IMR-90 (cell line): Measurements from ENCODE around the gene TMEM26. TPM values are rescaled to one million over a fixed set of nuclear protein-coding genes. Genes with fewer than 3 reads are reported as not detected.
"Not testable (repeated sequence)": the region's sequence is repeated elsewhere in the genome, so short reads cannot be mapped to it uniquely, and the experiment has no call there.

ENCODE experiments used
- ATAC-seq: fragments of 200-7000 bp; cut with Tn5 transposase; 2 replicates; pipeline ENCODE4 v1.9.1; 2020; ENCODE audit warnings: low read depth, mild to moderate bottlenecking, moderate library complexity
- BruUV-seq: library from RNA; stranded (reverse); fragments of 400-500 nt; replicated peaks from 2 replicates; lab custom pipeline; 2021; lab: Mats Ljungman, UMichigan
- CTCF ChIA-PET: fragments of 300-600 bp; formaldehyde crosslinking; extraction: SDS; loops from one replicate; lab custom pipeline; 2021; ENCODE audit warnings: antibody characterized with exemption; lab: Yijun Ruan, JAX
- POLR2A ChIA-PET: fragments of 300-600 bp; sonication (Branson Sonifier 250); formaldehyde crosslinking; loops from one replicate; lab custom pipeline; 2022; ENCODE audit warnings: antibody characterized with exemption; ENCODE audit not compliant: unreplicated experiment; lab: Charles Lee
- DNase-seq: peaks from one replicate; pipeline ENCODE4 v3.0.0; 2013
- H2AFZ ChIP-seq: replicated peaks from 2 replicates; pipeline ENCODE3; 2013; ENCODE audit warnings: low read length, mild to moderate bottlenecking; ENCODE audit not compliant: poor library complexity
- H2AK5ac ChIP-seq: 2 replicates; pipeline ENCODE4 v1.6.1; 2013; ENCODE audit warnings: low read depth, low read length, inconsistent platforms
- H2AK9ac ChIP-seq: replicated peaks from 2 replicates; pipeline ENCODE3; 2013; ENCODE audit warnings: mild to moderate bottlenecking, low read depth, low read length, moderate library complexity; ENCODE audit not compliant: poor library complexity
- H2BK120ac ChIP-seq: 2 replicates; pipeline ENCODE4 v1.6.1; 2013; ENCODE audit warnings: low read depth, low read length, inconsistent platforms
- H2BK15ac ChIP-seq: 3 replicates; pipeline ENCODE4 v1.6.1; 2013; ENCODE audit warnings: low read depth, low read length, inconsistent platforms
- H2BK20ac ChIP-seq: 2 replicates; pipeline ENCODE4 v1.6.1; 2013; ENCODE audit warnings: low read depth, mild to moderate bottlenecking, inconsistent platforms, low read length, moderate library complexity
- H2BK5ac ChIP-seq: 2 replicates; pipeline ENCODE4 v1.6.1; 2013; ENCODE audit warnings: mild to moderate bottlenecking, low read depth, low read length, inconsistent platforms; ENCODE audit not compliant: poor library complexity, severe bottlenecking
- H3K14ac ChIP-seq: replicated peaks from 2 replicates; pipeline ENCODE4 v1.6.1; 2013; ENCODE audit warnings: low read depth, low read length, inconsistent platforms
- H3K18ac ChIP-seq: 2 replicates; pipeline ENCODE4 v1.6.1; 2013; ENCODE audit warnings: low read depth, low read length, control low read depth
- H3K23ac ChIP-seq: 2 replicates; pipeline ENCODE4 v1.6.1; 2013; ENCODE audit warnings: low read depth, low read length, inconsistent platforms
- H3K27ac ChIP-seq: 2 replicates; pipeline ENCODE4 v1.5.1; 2013; ENCODE audit warnings: mild to moderate bottlenecking, control low read depth, low read length; ENCODE audit not compliant: insufficient read depth
- H3K27me3 ChIP-seq: 2 replicates; pipeline ENCODE4 v1.6.1; 2013; ENCODE audit warnings: low read length; ENCODE audit not compliant: control insufficient read depth, insufficient read depth
- H3K36me3 ChIP-seq: 2 replicates; pipeline ENCODE4 v1.6.1; 2013; ENCODE audit warnings: low read length, mixed read lengths; ENCODE audit not compliant: control insufficient read depth, insufficient read depth
- H3K4ac ChIP-seq: 2 replicates; pipeline ENCODE4 v1.6.1; 2013; ENCODE audit warnings: low read depth, low read length, inconsistent platforms
- H3K4me1 ChIP-seq: 2 replicates; pipeline ENCODE4 v1.6.1; 2013; ENCODE audit warnings: low read length, mixed read lengths; ENCODE audit not compliant: control insufficient read depth, insufficient read depth
- H3K4me2 ChIP-seq: 2 replicates; pipeline ENCODE4 v1.6.1; 2013; ENCODE audit warnings: low read depth, mild to moderate bottlenecking, control low read depth, low read length, moderate library complexity
- H3K4me3 ChIP-seq: 2 replicates; pipeline ENCODE4 v1.5.1; 2013; ENCODE audit warnings: low read depth, mild to moderate bottlenecking, control low read depth, low read length, moderate library complexity; ENCODE audit not compliant: insufficient read depth
- H3K56ac ChIP-seq: 2 replicates; pipeline ENCODE4 v1.6.1; 2013; ENCODE audit warnings: low read length, inconsistent platforms; ENCODE audit not compliant: insufficient read depth; ENCODE audit errors: extremely low read depth
- H3K79me1 ChIP-seq, 2 experiments: 2 replicates each; pipeline ENCODE4 v1.6.1; 2013; ENCODE audit warnings: low read length in 2 of 2, inconsistent platforms in 1 of 2, low read depth in 1 of 2
- H3K9ac ChIP-seq: 2 replicates; pipeline ENCODE4 v1.6.1; 2013; ENCODE audit warnings: low read depth, low read length, control low read depth
- H3K9me1 ChIP-seq: 2 replicates; pipeline ENCODE4 v1.6.1; 2013; ENCODE audit warnings: low read length, inconsistent platforms; ENCODE audit not compliant: insufficient read depth
- H3K9me3 ChIP-seq: 2 replicates; pipeline ENCODE4 v1.6.1; 2013; ENCODE audit warnings: low read length; ENCODE audit not compliant: control insufficient read depth, insufficient read depth
- H4K20me1 ChIP-seq: 2 replicates; pipeline ENCODE4 v1.6.1; 2013; ENCODE audit warnings: low read length, inconsistent platforms; ENCODE audit not compliant: insufficient read depth
- H4K5ac ChIP-seq: 2 replicates; pipeline ENCODE4 v1.6.1; 2013; ENCODE audit warnings: mild to moderate bottlenecking, low read depth, low read length, control low read depth
- H4K8ac ChIP-seq, 2 experiments: 2 replicates each; pipeline ENCODE4 v1.6.1; 2013; ENCODE audit warnings: low read depth in 2 of 2, low read length in 2 of 2, control low read depth in 1 of 2, inconsistent platforms in 1 of 2
- H4K91ac ChIP-seq: 2 replicates; pipeline ENCODE4 v1.6.1; 2013; ENCODE audit warnings: low read depth, low read length, inconsistent platforms; ENCODE audit not compliant: insufficient read depth
- BHLHE40 ChIP-seq: fragments of 150-350 bp; IDR thresholded peaks from 2 replicates; pipeline ENCODE4 v1.6.1; 2016; ENCODE audit warnings: mild to moderate bottlenecking, low read depth, low read length
- MAZ ChIP-seq: IDR thresholded peaks from 2 replicates; pipeline ENCODE4 v1.6.1; 2012; ENCODE audit warnings: low read depth, mild to moderate bottlenecking, low read length, improper control_type of control experiment, moderate library complexity, borderline replicate concordance
- MXI1 ChIP-seq: IDR thresholded peaks from 2 replicates; pipeline ENCODE4 v1.6.1; 2012; ENCODE audit warnings: low read depth, mild to moderate bottlenecking, low read length, moderate library complexity, borderline replicate concordance
- RAD21 ChIP-seq: IDR thresholded peaks from 2 replicates; pipeline ENCODE4 v1.6.1; 2012; ENCODE audit warnings: low read length, improper control_type of control experiment
- WGBS, 2 experiments: methylation state at CpG; one replicate each; pipeline versions ENCODE4 v1.1.5 to v1.1.7; 2013; ENCODE audit warnings: missing lambda C conversion rate in 2 of 2; ENCODE audit not compliant: insufficient read length in 1 of 2; ENCODE audit errors: extremely low coverage in 2 of 2; 5-methylcytosine and 5-hydroxymethylcytosine counted together
- dilution Hi-C: fragments of 300-500 bp; cut with HindIII; formaldehyde crosslinking; loops from one replicate; pipeline ENCODE4 v1.14.3; 2018; ENCODE audit warnings: low sequenced_read_pairs; ENCODE audit not compliant: unreplicated experiment
- in situ Hi-C: fragments of 300-500 bp; cut with MboI; formaldehyde crosslinking; loops from 3 replicates; pipeline ENCODE4 v1.14.3; 2019; ENCODE audit warnings: low sequenced_read_pairs, inconsistent platforms, mixed read lengths
- intact Hi-C: fragments of 100-400 bp; cut with micrococcal nuclease; formaldehyde crosslinking; loops from 2 replicates; pipeline ENCODE4 v1.10.0; 2022
- polyA plus RNA-seq, 3 experiments: library from polyadenylated mRNA; depleted of rRNA; stranded (reverse); fragments of >200 nt; gene quantifications; 2 replicates each; pipeline ENCODE4 v1.2.3, GENCODE V29; 2012; ENCODE audit warnings: low replicate concordance in 1 of 3
- total RNA-seq: library from RNA; depleted of rRNA; stranded (reverse); fragments of >200 nt; gene quantifications from 2 replicates; pipeline ENCODE4 v1.2.3, GENCODE V29; 2012
- TF ChIP-seq, protein P1 (sequence below): fragments of 150-350 bp; IDR thresholded peaks from 2 replicates; pipeline ENCODE4 v1.6.1; 2017; ENCODE audit warnings: mild to moderate bottlenecking, antibody characterized with exemption, low read length, low read depth

Gene TMEM26
- total and polyA plus RNA-seq, 2 of the 4 experiments (the other 2 are of a cell fraction), result 0.22 to 0.36 TPM

DNA sequence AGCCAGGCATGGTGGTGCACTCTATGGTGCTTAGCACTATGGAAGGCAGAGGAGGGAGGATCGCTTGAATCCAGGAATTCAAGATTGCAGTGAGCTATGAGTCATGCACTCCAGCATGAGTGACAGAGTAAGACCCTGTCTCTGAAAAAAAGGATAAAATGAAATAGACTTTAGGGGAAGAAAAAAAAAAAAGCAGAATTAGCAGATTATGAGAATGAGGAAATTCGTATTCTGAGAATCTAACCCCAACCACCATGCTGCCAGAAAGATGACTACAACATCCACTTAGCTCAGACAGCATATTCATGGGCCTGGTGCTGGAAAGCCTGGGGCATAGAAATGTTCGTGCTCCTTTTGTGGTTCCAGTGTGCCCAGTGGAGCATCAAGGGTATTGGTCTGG lies 63.3 kb downstream of the TMEM26 start:
- Histone ChIP-seq H3K9ac (no peak overlapping the region), H3K27ac (no peak overlapping the region), H2BK15ac (no peak overlapping the region), H4K20me1 (no peaks in the 10 kb centered on the region), H2AFZ (no peak overlapping the region), H4K8ac (no peak overlapping the region), H2AK5ac (no peak overlapping the region), H2BK20ac (no peak overlapping the region), H3K23ac (no peak overlapping the region), H3K14ac (no peak overlapping the region), H2AK9ac (no peak overlapping the region), H3K18ac (no peak overlapping the region), H3K36me3 (no peaks in the 10 kb centered on the region), H3K9me3 (no peaks in the 10 kb centered on the region), H2BK120ac (no peak overlapping the region), H4K91ac (no peak overlapping the region), H3K56ac (no peak overlapping the region), H3K4me1 (no peaks in the 10 kb centered on the region), H3K4ac (no peak overlapping the region), H3K4me2 (no peak overlapping the region), H4K5ac (no peak overlapping the region), H3K9me1 (no peaks in the 10 kb centered on the region), H3K79me1 (no peaks in the 10 kb centered on the region), H3K4me3 (no peak overlapping the region), H2BK5ac (no peak overlapping the region), H3K27me3 (no peaks in the 10 kb centered on the region)
- no peak for ATAC-seq
- ChIA-PET POLR2A (no interaction called here), CTCF (interaction anchor here (0.6 to 0.7 kb wide), 2 partner anchors 415 to 1258 kb away, joined by 4 to 5 read pairs; no protein-coding TSS in a partner anchor)
- intact Hi-C loops (no loop called here), in situ Hi-C loops (no loop called here), dilution Hi-C loops (no loop called here)
- no TSS peak for BruUV-seq
- TF ChIP-seq MXI1 (no peak), MAZ (no peak), RAD21 (no peak), BHLHE40 (no peak)
- TF ChIP-seq, protein P1, sequence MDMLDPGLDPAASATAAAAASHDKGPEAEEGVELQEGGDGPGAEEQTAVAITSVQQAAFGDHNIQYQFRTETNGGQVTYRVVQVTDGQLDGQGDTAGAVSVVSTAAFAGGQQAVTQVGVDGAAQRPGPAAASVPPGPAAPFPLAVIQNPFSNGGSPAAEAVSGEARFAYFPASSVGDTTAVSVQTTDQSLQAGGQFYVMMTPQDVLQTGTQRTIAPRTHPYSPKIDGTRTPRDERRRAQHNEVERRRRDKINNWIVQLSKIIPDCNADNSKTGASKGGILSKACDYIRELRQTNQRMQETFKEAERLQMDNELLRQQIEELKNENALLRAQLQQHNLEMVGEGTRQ, result no peak
- WGBS, 2 experiments, result no CpG with 5 or more reads among the region's 3 CpGs
- DNase-seq, result no peak

DNA sequence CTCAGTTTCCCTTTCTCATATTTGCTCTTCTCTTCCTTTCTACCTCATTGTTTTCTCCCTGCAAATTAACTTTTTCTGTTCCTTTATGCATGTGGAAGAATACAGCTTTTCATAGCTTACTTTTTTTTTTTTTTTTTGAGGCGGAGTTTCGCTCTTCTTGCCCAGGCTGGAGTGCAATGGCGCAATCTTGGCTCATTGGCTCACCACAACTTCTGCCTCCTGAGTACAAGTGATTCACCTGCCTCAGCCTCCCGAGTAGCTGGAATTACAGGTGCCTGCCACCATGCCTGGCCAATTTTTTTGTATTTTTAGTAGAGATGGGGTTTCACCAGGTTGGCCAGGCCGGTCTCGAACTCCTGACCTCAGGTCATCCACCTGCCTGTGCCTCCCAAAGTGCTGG lies 64.2 kb downstream of the TMEM26 start:
- H2AK5ac ChIP-seq, H2BK120ac ChIP-seq, H3K9ac ChIP-seq, in situ Hi-C loops, H4K91ac ChIP-seq, dilution Hi-C loops, H4K8ac ChIP-seq, H3K4ac ChIP-seq, H3K27ac ChIP-seq, H2AFZ ChIP-seq, POLR2A ChIA-PET, H3K9me3 ChIP-seq, H3K27me3 ChIP-seq, H3K79me1 ChIP-seq, H2BK15ac ChIP-seq, DNase-seq, H4K20me1 ChIP-seq, H2BK5ac ChIP-seq, H3K9me1 ChIP-seq, H3K4me1 ChIP-seq, H2AK9ac ChIP-seq, H3K36me3 ChIP-seq, intact Hi-C loops, BruUV-seq, H3K4me2 ChIP-seq, H4K5ac ChIP-seq, H3K18ac ChIP-seq, H3K4me3 ChIP-seq, H3K23ac ChIP-seq, H3K56ac ChIP-seq, ATAC-seq, H3K14ac ChIP-seq, H2BK20ac ChIP-seq: not testable (repeated sequence)
- CTCF ChIA-PET, result interaction anchor here (0.7 kb wide), 1 partner anchor 9 kb away, joined by 4 read pairs; no protein-coding TSS in a partner anchor
- whole genome bisulfite sequencing, 2 experiments, result no CpG with 5 or more reads among the region's 6 CpGs
